Measurements from ENCODE around the gene CPED1. TPM values are rescaled to one million over a fixed set of nuclear protein-coding genes. Genes with fewer than 3 reads are reported as not detected.

Gene CPED1
- total and polyA plus RNA-seq, 2 donors (not counting 1 experiment from before 2014, with no cell fraction given), result 70.2 to 196 TPM

DNA sequence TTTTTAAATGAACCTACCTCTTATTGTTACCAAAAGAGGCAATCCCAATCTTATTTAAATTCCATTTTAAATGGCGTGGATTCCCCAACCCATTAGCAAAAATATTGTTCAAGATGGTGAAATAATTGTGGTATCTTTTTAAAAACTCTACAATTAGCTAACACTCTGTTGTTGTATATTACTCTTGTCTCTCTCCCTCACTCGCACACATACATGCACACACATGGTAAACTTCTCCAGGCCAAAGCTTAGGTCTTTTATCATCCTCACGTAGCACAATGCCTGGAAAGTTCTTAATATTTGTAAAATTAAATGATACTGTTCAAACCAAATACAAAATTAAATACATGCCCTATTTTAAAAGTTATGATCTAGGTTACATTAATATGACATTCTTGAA is 171.0 kb downstream of the CPED1 start:
- no peak overlapping the region for H3K4me2 ChIP-seq (ENCODE audit: extremely low read depth, insufficient read depth, low read length)
- no peaks in the 10 kb centered on the region for H4K20me1 ChIP-seq (ENCODE audit: control insufficient read depth, extremely low read depth, insufficient read depth, low read length)
- no peak for DNase-seq (ENCODE audit: low read depth in 2 of 2)
- H3K4me3 ChIP-seq (replicated peaks in 1 of 4; ENCODE audit: control extremely low read depth in 1 of 4, insufficient read depth in 1 of 4, low read depth in 3 of 4, low read length in 4 of 4), result no peak overlapping the region
- no peak overlapping the region for H2AFZ ChIP-seq (ENCODE audit: low read length)
- TF ChIP-seq, protein P1, sequence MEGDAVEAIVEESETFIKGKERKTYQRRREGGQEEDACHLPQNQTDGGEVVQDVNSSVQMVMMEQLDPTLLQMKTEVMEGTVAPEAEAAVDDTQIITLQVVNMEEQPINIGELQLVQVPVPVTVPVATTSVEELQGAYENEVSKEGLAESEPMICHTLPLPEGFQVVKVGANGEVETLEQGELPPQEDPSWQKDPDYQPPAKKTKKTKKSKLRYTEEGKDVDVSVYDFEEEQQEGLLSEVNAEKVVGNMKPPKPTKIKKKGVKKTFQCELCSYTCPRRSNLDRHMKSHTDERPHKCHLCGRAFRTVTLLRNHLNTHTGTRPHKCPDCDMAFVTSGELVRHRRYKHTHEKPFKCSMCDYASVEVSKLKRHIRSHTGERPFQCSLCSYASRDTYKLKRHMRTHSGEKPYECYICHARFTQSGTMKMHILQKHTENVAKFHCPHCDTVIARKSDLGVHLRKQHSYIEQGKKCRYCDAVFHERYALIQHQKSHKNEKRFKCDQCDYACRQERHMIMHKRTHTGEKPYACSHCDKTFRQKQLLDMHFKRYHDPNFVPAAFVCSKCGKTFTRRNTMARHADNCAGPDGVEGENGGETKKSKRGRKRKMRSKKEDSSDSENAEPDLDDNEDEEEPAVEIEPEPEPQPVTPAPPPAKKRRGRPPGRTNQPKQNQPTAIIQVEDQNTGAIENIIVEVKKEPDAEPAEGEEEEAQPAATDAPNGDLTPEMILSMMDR (conservative IDR thresholded peaks at IDR 0.05 in 1 of 2, IDR thresholded peaks at IDR 0.05 in 1 of 2; ENCODE audit: low read depth in 1 of 2, low read length in 2 of 2), result no peak
- no peak for TF ChIP-seq EZH2 (IDR thresholded peaks at IDR 0.05; ENCODE audit: low read length, missing control alignments)
- no peak overlapping the region for H3K9ac ChIP-seq (ENCODE audit: insufficient read depth, low read length)
- no peak overlapping the region for H3K27ac ChIP-seq (ENCODE audit: insufficient read depth, low read length)
- H3K27me3 ChIP-seq (ENCODE audit: control insufficient read depth, insufficient read depth, low read length), result no peaks in the 10 kb centered on the region
- no peaks in the 10 kb centered on the region for H3K36me3 ChIP-seq (ENCODE audit: control insufficient read depth, insufficient read depth, low read length)
- no peaks in the 10 kb centered on the region for H3K79me2 ChIP-seq (ENCODE audit: control insufficient read depth, insufficient read depth, low read length)
- no peaks in the 10 kb centered on the region for H3K4me1 ChIP-seq (ENCODE audit: control insufficient read depth, extremely low read depth, insufficient read depth, low read length)
- no peaks in the 10 kb centered on the region for H3K9me3 ChIP-seq (ENCODE audit: control insufficient read depth, insufficient read depth, low read depth, low read length)

DNA sequence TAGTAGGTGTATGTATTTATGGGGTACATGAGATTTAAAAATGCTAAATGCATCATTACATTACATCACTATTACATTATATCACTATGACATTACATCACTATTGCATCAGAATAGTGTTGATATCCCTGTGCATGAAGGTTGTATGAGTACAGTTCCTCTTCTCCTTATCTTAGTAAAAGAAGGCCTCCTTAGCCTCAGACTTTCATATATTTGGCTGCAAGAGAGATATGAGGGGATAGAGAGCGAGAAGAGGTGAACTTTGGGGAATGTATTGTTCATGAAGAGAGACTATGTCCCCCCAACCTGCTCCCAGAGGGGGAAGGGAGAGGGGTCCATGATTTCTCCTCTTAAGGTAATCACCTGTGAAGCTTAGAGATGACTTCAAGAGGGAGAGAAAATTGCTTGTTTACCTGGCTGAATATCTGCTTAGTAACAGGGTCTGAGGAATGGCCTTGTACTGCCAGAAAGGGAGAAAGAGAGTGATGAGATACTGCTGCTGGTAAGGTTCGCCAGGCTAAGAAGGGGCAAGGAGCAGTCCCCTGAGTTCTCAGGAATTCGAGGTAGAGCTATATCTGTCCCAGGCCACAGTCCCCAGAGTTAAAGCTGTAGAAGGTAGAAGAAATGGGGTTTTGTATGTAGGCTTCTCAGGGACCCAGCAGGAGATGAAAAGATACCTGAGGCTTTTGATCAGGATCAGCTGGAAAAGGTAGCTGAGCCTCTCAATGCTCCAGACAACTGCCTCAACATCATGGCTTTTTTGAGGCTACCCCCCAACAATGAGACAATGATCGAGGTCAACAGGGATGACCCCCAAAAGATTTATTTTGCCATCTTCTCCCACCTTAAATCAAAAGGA is 171.9 kb downstream of the CPED1 start:
- Histone ChIP-seq H2AFZ (ENCODE audit: low read length) (no peak overlapping the region), H3K4me2 (ENCODE audit: extremely low read depth, insufficient read depth, low read length) (no peak overlapping the region), H3K4me3 (replicated peaks in 1 of 4; ENCODE audit: control extremely low read depth in 1 of 4, insufficient read depth in 1 of 4, low read depth in 3 of 4, low read length in 4 of 4) (no peak overlapping the region), H3K36me3 (ENCODE audit: control insufficient read depth, insufficient read depth, low read length) (no peaks in the 10 kb centered on the region), H3K27ac (ENCODE audit: insufficient read depth, low read length) (no peak overlapping the region), H4K20me1 (ENCODE audit: control insufficient read depth, extremely low read depth, insufficient read depth, low read length) (no peaks in the 10 kb centered on the region), H3K79me2 (ENCODE audit: control insufficient read depth, insufficient read depth, low read length) (no peaks in the 10 kb centered on the region), H3K4me1 (ENCODE audit: control insufficient read depth, extremely low read depth, insufficient read depth, low read length) (no peaks in the 10 kb centered on the region), H3K27me3 (ENCODE audit: control insufficient read depth, insufficient read depth, low read length) (no peaks in the 10 kb centered on the region), H3K9me3 (ENCODE audit: control insufficient read depth, insufficient read depth, low read depth, low read length) (no peaks in the 10 kb centered on the region), H3K9ac (ENCODE audit: insufficient read depth, low read length) (no peak overlapping the region)
- TF ChIP-seq, protein P1 (conservative IDR thresholded peaks at IDR 0.05 in 1 of 2, IDR thresholded peaks at IDR 0.05 in 1 of 2; ENCODE audit: low read depth in 1 of 2, low read length in 2 of 2), result no peak
- no peak for TF ChIP-seq EZH2 (IDR thresholded peaks at IDR 0.05; ENCODE audit: low read length, missing control alignments)
- no peak for DNase-seq (ENCODE audit: low read depth in 2 of 2)

DNA sequence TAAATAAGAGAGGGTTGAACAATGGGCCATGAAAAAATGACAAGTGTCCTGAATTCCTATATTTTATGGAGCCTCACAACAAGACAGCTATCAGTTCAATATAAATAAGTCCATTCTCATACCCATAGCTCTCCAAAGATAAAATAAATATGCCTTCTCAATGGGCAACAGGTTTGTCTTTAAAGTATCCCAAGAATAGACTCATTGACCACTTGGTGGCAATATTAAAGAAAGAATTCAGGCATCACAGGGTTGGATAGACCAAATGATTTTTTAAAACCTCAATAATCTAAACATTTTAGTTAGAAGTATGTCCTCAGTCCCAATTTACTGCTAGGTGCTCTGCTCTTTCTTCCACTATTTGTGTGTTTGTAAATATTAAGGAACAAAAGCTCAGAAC is 175.2 kb downstream of the CPED1 start:
- H3K9ac ChIP-seq (ENCODE audit: insufficient read depth, low read length), result no peak overlapping the region
- TF ChIP-seq, protein P1 (conservative IDR thresholded peaks at IDR 0.05 in 1 of 2, IDR thresholded peaks at IDR 0.05 in 1 of 2; ENCODE audit: low read depth in 1 of 2, low read length in 2 of 2), result no peak
- no peak for TF ChIP-seq EZH2 (IDR thresholded peaks at IDR 0.05; ENCODE audit: low read length, missing control alignments)
- H2AFZ ChIP-seq (ENCODE audit: low read length), result no peak overlapping the region
- H4K20me1 ChIP-seq (ENCODE audit: control insufficient read depth, extremely low read depth, insufficient read depth, low read length), result no peaks in the 10 kb centered on the region
- no peak overlapping the region for H3K27ac ChIP-seq (ENCODE audit: insufficient read depth, low read length)
- H3K4me1 ChIP-seq (ENCODE audit: control insufficient read depth, extremely low read depth, insufficient read depth, low read length), result no peaks in the 10 kb centered on the region
- H3K4me2 ChIP-seq (ENCODE audit: extremely low read depth, insufficient read depth, low read length), result no peak overlapping the region
- H3K36me3 ChIP-seq (ENCODE audit: control insufficient read depth, insufficient read depth, low read length), result no peaks in the 10 kb centered on the region
- DNase-seq (ENCODE audit: low read depth in 2 of 2), result no peak
- no peak overlapping the region for H3K4me3 ChIP-seq (replicated peaks in 1 of 4; ENCODE audit: control extremely low read depth in 1 of 4, insufficient read depth in 1 of 4, low read depth in 3 of 4, low read length in 4 of 4)
- no peaks in the 10 kb centered on the region for H3K79me2 ChIP-seq (ENCODE audit: control insufficient read depth, insufficient read depth, low read length)
- no peaks in the 10 kb centered on the region for H3K9me3 ChIP-seq (ENCODE audit: control insufficient read depth, insufficient read depth, low read depth, low read length)
- no peaks in the 10 kb centered on the region for H3K27me3 ChIP-seq (ENCODE audit: control insufficient read depth, insufficient read depth, low read length)

Data from fibroblast of lung (primary cell).